GM12892 (cell line): ENCODE measurements around the gene RMDN3.

Experiments used
- POLR2A ChIP-seq: IDR thresholded peaks from 2 replicates; pipeline ENCODE4 v1.6.1; 2011; ENCODE audit warnings: low read depth, low read length, control low read depth
- TAF1 ChIP-seq: IDR thresholded peaks from 2 replicates; pipeline ENCODE4 v1.6.1; 2011; ENCODE audit warnings: low read depth, mild to moderate bottlenecking, control low read depth, low read length, borderline replicate concordance

GRCh38 chr15:40764629-40765103 is 9.6 kb upstream of the RMDN3 start:
- no peak for TF ChIP-seq TAF1
- no peak for TF ChIP-seq POLR2A
